HG02571 (cell line): Measurements from ENCODE around the gene DUSP8.

Experiments
- ATAC-seq: cut with Tn5 transposase; IDR thresholded peaks from one replicate; pipeline ENCODE4 v1.9.1; 2021; ENCODE audit warnings: mild to moderate bottlenecking, moderate library complexity; ENCODE audit not compliant: unreplicated experiment

DUSP8 gene

GRCh38 chr11:1567052-1567720 is 4.9 kb downstream of the DUSP8 start:
- no peak for ATAC-seq

GRCh38 chr11:1566381-1567051 is 5.6 kb downstream of the DUSP8 start:
- no peak for ATAC-seq

GRCh38 chr11:1565904-1566247 is 6.2 kb downstream of the DUSP8 start:
- ATAC-seq, result no peak

- ATAC-seq, result no peak
Observed at GRCh38 chr11:1565173-1565903, 6.7 kb downstream of the DUSP8 start.

- no peak for ATAC-seq
Observed at GRCh38 chr11:1564535-1565172, 7.4 kb downstream of the DUSP8 start.

GRCh38 chr11:1563697-1564534 is 8.2 kb downstream of the DUSP8 start:
- ATAC-seq, result no peak

GRCh38 chr11:1563149-1563638 is 8.9 kb downstream of the DUSP8 start:
- no peak for ATAC-seq

GRCh38 chr11:1562469-1563148 is 9.5 kb downstream of the DUSP8 start:
- ATAC-seq, result no peak

GRCh38 chr11:1561955-1562354 is 10.1 kb downstream of the DUSP8 start:
- no peak for ATAC-seq

GRCh38 chr11:1561266-1561665 is 10.8 kb downstream of the DUSP8 start:
- no peak for ATAC-seq

GRCh38 chr11:1560649-1561251 is 11.3 kb downstream of the DUSP8 start:
- ATAC-seq, result no peak

GRCh38 chr11:1560002-1560648 is 11.9 kb downstream of the DUSP8 start:
- no peak for ATAC-seq

- ATAC-seq, result no peak
Observed at GRCh38 chr11:1559111-1559951, 12.7 kb downstream of the DUSP8 start.

GRCh38 chr11:1558775-1559110 is 13.3 kb downstream of the DUSP8 start:
- no peak for ATAC-seq

GRCh38 chr11:1557904-1558774 is 13.9 kb downstream of the DUSP8 start:
- ATAC-seq, result no peak

- no peak for ATAC-seq
Observed at GRCh38 chr11:1557051-1557884, 14.8 kb downstream of the DUSP8 start.
